ENCODE measurements around the gene TFAP2B. TPM values are rescaled to one million over a fixed set of nuclear protein-coding genes. Genes with fewer than 3 reads are reported as not detected.

Gene TFAP2B
- total and polyA plus RNA-seq, 4 donors = 0.02 TPM; not detected in 3

DNA sequence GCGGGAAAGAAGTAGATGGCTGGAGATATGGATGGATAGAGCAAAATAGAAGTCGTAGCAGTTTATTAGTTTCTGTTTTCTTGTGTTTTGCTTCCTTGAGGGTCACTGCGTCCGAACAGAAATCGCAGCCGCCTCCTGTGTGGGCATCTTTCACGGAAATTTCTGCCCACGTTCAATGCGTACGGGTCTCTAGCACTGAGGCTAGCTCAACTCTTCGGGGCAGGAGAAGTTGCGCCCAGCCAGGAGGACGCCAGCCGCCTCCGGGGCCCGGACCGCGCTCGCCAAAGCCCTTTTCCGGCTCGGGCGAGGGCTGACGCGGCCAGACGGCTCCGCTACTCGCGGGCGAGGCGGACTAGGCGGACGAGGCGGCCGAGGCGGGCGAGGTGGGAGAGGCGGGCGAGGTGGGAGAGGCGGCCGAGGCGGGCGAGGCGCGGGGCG is 814 bp downstream of the TFAP2B start:
- DNase-seq = peak; percentile 50 to 58 (median 54)
- Histone ChIP-seq H3K9me3 (ENCODE audit: control insufficient read depth in 4 of 4, insufficient read depth in 3 of 4, low read length in 3 of 4) (peaks cover 0 to 6% (median 0%) of the 10 kb centered on the region in 4 donors), H3K4me1 (ENCODE audit: control insufficient read depth in 5 of 5, insufficient read depth in 5 of 5, low read length in 5 of 5) (peaks cover 0 to 10% (median 4%) of the 10 kb centered on the region in 5 donors), H3K4me3 (no peak overlapping the region), H3K27ac (ENCODE audit: low read depth in 1 of 2, low read length in 1 of 2) (no peak overlapping the region), H3K27me3 (ENCODE audit: control insufficient read depth in 3 of 3, insufficient read depth in 3 of 3, low read length in 2 of 3) (peaks cover 9 to 85% (median 77%) of the 10 kb centered on the region in 3 donors), H3K36me3 (ENCODE audit: control insufficient read depth in 4 of 4, insufficient read depth in 4 of 4, low read length in 4 of 4) (no peaks in the 10 kb centered on the region), H3K9ac (ENCODE audit: insufficient read depth in 1 of 2, low read length in 2 of 2) (no peak overlapping the region)
- TF ChIP-seq, protein P1, sequence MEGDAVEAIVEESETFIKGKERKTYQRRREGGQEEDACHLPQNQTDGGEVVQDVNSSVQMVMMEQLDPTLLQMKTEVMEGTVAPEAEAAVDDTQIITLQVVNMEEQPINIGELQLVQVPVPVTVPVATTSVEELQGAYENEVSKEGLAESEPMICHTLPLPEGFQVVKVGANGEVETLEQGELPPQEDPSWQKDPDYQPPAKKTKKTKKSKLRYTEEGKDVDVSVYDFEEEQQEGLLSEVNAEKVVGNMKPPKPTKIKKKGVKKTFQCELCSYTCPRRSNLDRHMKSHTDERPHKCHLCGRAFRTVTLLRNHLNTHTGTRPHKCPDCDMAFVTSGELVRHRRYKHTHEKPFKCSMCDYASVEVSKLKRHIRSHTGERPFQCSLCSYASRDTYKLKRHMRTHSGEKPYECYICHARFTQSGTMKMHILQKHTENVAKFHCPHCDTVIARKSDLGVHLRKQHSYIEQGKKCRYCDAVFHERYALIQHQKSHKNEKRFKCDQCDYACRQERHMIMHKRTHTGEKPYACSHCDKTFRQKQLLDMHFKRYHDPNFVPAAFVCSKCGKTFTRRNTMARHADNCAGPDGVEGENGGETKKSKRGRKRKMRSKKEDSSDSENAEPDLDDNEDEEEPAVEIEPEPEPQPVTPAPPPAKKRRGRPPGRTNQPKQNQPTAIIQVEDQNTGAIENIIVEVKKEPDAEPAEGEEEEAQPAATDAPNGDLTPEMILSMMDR (IDR thresholded peaks at IDR 0.05; ENCODE audit: control extremely low read depth, extremely low read depth) = no peak
- no peak for ATAC-seq (ENCODE audit: insufficient read depth, low FRiP score)
- WGBS, 2 donors = 1 to 2% methylated on average over 42 to 45 of the region's 45 CpGs

DNA sequence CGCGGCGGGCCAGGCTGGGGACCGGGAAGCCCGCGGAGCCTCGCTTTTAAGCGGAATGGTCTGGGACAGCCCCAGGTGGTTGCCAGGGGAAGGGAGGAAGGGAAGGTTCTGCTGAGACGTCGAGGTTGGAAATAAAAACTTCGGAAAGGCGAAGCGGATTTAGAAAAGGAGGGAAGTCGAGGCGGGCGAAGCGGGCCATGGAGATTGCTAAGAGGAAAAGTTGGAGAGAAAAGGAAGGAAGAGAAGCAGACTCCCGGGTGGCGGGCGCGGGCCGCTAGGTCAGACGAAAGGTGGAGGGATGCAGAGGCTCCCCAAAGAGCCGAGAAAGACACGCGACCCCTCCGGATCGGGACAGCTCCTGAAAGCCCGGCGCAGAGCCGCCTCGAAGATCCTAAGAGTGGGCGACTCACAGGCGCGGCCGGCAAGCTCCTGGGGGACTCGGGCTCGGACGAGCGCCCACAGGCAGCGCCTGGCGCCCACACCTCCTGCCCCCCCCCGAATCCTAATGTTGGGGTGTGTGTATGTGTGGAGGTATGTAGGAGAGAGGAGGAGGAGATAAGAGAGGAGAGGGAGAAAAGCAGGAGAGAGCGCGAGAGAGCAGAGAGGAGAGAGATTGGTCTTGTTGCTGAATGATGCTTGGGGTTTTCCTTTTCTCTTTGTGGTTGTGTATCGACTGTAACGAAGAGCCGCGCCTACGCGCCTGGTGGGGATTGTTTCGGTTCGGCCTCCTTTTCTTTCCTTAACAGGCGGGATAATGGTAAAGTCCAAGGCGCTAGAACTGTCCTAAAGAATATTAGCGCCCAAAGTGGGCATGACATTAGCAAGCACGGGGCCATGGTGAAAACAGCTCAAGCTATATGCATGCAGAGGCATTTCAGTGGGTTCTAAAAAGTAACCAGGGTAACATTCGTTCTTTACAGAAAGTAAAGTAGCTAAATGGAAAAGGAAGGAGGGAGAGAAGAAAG is 1.5 kb downstream of the TFAP2B start:
- peak in 2 of 3 donors; percentile 16 to 23 for DNase-seq
- no peak overlapping the region for H3K27ac ChIP-seq (ENCODE audit: low read depth in 1 of 2, low read length in 1 of 2)
- TF ChIP-seq, protein P1 (IDR thresholded peaks at IDR 0.05; ENCODE audit: control extremely low read depth, extremely low read depth) = no peak
- H3K36me3 ChIP-seq (ENCODE audit: control insufficient read depth in 4 of 4, insufficient read depth in 4 of 4, low read length in 4 of 4) = no peaks in the 10 kb centered on the region
- H3K27me3 ChIP-seq (ENCODE audit: control insufficient read depth in 3 of 3, insufficient read depth in 3 of 3, low read length in 2 of 3) = peaks cover 9 to 89% (median 84%) of the 10 kb centered on the region in 3 donors
- no peak for ATAC-seq (ENCODE audit: insufficient read depth, low FRiP score)
- peaks cover 0 to 10% (median 4%) of the 10 kb centered on the region in 5 donors for H3K4me1 ChIP-seq (ENCODE audit: control insufficient read depth in 5 of 5, insufficient read depth in 5 of 5, low read length in 5 of 5)
- H3K9ac ChIP-seq (ENCODE audit: insufficient read depth in 1 of 2, low read length in 2 of 2) = no peak overlapping the region
- 3 to 4% methylated on average over 58 of the region's 58 CpGs for WGBS, 2 donors
- H3K4me3 ChIP-seq = no peak overlapping the region
- peaks cover 0 to 6% (median 0%) of the 10 kb centered on the region in 4 donors for H3K9me3 ChIP-seq (ENCODE audit: control insufficient read depth in 4 of 4, insufficient read depth in 3 of 4, low read length in 3 of 4)

DNA sequence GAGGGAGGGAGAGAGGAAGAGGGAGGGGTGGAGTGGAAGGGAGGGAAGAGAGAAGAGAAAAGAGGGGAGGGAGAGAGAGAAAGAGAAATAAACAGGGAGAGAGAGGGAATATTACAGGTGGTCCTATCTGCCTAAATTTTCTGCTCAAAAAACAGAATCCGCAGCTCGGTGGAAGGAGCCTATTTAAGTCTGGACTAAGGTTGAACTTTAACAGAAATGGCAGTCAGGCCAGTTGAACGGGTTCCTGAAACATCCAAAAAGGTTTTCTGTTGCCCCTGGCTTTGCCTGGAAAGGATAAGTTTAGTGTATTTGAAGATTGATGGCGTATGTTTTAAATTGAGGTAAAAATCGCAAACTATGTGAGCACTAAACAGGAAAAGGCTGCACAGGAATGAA is 2.2 kb downstream of the TFAP2B start:
- H3K27ac ChIP-seq (ENCODE audit: low read depth in 1 of 2, low read length in 1 of 2) = no peak overlapping the region
- peaks cover 9 to 94% (median 91%) of the 10 kb centered on the region in 3 donors for H3K27me3 ChIP-seq (ENCODE audit: control insufficient read depth in 3 of 3, insufficient read depth in 3 of 3, low read length in 2 of 3)
- H3K36me3 ChIP-seq (ENCODE audit: control insufficient read depth in 4 of 4, insufficient read depth in 4 of 4, low read length in 4 of 4) = no peaks in the 10 kb centered on the region
- H3K9me3 ChIP-seq (ENCODE audit: control insufficient read depth in 4 of 4, insufficient read depth in 3 of 4, low read length in 3 of 4) = peaks cover 0 to 9% (median 0%) of the 10 kb centered on the region in 4 donors
- no peak overlapping the region for H3K9ac ChIP-seq (ENCODE audit: insufficient read depth in 1 of 2, low read length in 2 of 2)
- TF ChIP-seq, protein P1 (IDR thresholded peaks at IDR 0.05; ENCODE audit: control extremely low read depth, extremely low read depth) = no peak
- peaks cover 0 to 10% (median 4%) of the 10 kb centered on the region in 5 donors for H3K4me1 ChIP-seq (ENCODE audit: control insufficient read depth in 5 of 5, insufficient read depth in 5 of 5, low read length in 5 of 5)
- ATAC-seq (ENCODE audit: insufficient read depth, low FRiP score) (no peak), DNase-seq (peak; percentile 46 to 61 (median 55))
- no peak overlapping the region for H3K4me3 ChIP-seq
- WGBS, 2 donors = 11 to 12% methylated on average over 5 of the region's 5 CpGs
